Tongue (tissue), 2 donors: ENCODE results near the gene GUCY1A2. TPM values are rescaled to one million over a fixed set of nuclear protein-coding genes. Genes with fewer than 3 reads are reported as not detected.

ENCODE experiments used
- DNase-seq: peaks from one replicate; pipeline ENCODE4 v3.0.0-alpha.2; 2015
- total RNA-seq: library from RNA; depleted of rRNA; stranded (reverse); fragments of >200 nt; gene quantifications from one replicate; pipeline ENCODE4 v1.2.3, GENCODE V29; 2014

GUCY1A2 gene
- total RNA-seq, 1 donor from 2014 or later: 25.6 TPM

GRCh38 chr11:106632283-106632682, 386.0 kb downstream of the GUCY1A2 start:
- no peak for DNase-seq

GRCh38 chr11:106627694-106628093, 390.6 kb downstream of the GUCY1A2 start:
- no peak for DNase-seq

DNA sequence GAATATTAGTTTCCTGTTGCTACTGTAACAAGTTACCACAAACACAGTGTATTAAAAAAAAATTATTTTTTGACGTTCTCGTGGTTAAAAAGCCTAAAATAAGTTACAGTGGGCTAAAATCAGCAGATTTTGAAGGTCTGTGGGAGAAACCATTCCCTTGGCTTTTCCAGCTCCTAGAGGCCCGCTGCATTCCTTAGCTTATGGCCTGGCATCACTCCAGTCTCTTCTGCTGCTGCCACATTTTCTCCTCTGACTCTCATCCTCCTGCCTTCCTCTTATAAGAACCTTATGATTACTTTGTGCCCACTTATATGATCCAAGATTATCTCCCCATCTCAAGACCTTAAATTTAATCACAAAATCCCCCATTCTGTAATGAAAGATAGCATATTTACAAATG, 392.7 kb downstream of the GUCY1A2 start:
- no peak for DNase-seq

- no peak for DNase-seq
Measured at GRCh38 chr11:106624377-106624776, 393.9 kb downstream of the GUCY1A2 start.
